GM19372 (cell line): ENCODE measurements around the gene GOLPH3.
"Not testable (repeated sequence)": the region's sequence is repeated elsewhere in the genome, so short reads cannot be mapped to it uniquely, and the experiment has no call there.

Source experiments
- ATAC-seq: cut with Tn5 transposase; IDR thresholded peaks from one replicate; pipeline ENCODE4 v1.9.1; 2021; ENCODE audit warnings: mild to moderate bottlenecking, low read depth, moderate library complexity; ENCODE audit not compliant: unreplicated experiment

Gene GOLPH3

GRCh38 chr5:32174011-32174870 is at the start of gene GOLPH3:
Gene GOLPH3 (minus strand): TSS chr5:32174319. CDS start chr5:32174034, 285 bp downstream.
- peak; percentile 79 for ATAC-seq

GRCh38 chr5:32222723-32223470 is 48.8 kb upstream of the GOLPH3 start:
- no peak for ATAC-seq

GRCh38 chr5:32217886-32218396 is 43.8 kb upstream of the GOLPH3 start:
- no peak for ATAC-seq

- not testable (repeated sequence) for ATAC-seq
Observed at GRCh38 chr5:32214344-32214743, 40.2 kb upstream of the GOLPH3 start.

GRCh38 chr5:32210151-32210550 is 36.0 kb upstream of the GOLPH3 start:
- ATAC-seq: no peak

- ATAC-seq: not testable (repeated sequence)
Observed at GRCh38 chr5:32208837-32209236, 34.7 kb upstream of the GOLPH3 start.

GRCh38 chr5:32207355-32207634 is 33.2 kb upstream of the GOLPH3 start:
- no peak for ATAC-seq

GRCh38 chr5:32206509-32207354 is 32.6 kb upstream of the GOLPH3 start:
- peak; percentile 45 for ATAC-seq

- no peak for ATAC-seq
Observed at GRCh38 chr5:32206053-32206452, 31.9 kb upstream of the GOLPH3 start.

- no peak for ATAC-seq
Observed at GRCh38 chr5:32202394-32202793, 28.3 kb upstream of the GOLPH3 start.

GRCh38 chr5:32201122-32201753 is 27.1 kb upstream of the GOLPH3 start:
- no peak for ATAC-seq

- ATAC-seq: no peak
Observed at GRCh38 chr5:32197032-32197431, 22.9 kb upstream of the GOLPH3 start.

GRCh38 chr5:32195265-32195664 is 21.1 kb upstream of the GOLPH3 start:
- no peak for ATAC-seq

GRCh38 chr5:32193591-32193990 is 19.5 kb upstream of the GOLPH3 start:
- ATAC-seq: no peak

- ATAC-seq: no peak
Observed at GRCh38 chr5:32190095-32190494, 16.0 kb upstream of the GOLPH3 start.

GRCh38 chr5:32187675-32188074 is 13.6 kb upstream of the GOLPH3 start:
- ATAC-seq: no peak

GRCh38 chr5:32182463-32183063 is 8.4 kb upstream of the GOLPH3 start:
- no peak for ATAC-seq

GRCh38 chr5:32173267-32174010 is 680 bp downstream of the GOLPH3 start:
- peak; percentile 21 for ATAC-seq

- no peak for ATAC-seq
Observed at GRCh38 chr5:32172923-32173266, 1.2 kb downstream of the GOLPH3 start.
